Aorta (tissue), 5 donors: ENCODE results near the gene NEURL3. TPM values are rescaled to one million over a fixed set of nuclear protein-coding genes. Genes with fewer than 3 reads are reported as not detected.

ENCODE experiments used
- ATAC-seq: fragments of 200-7000 bp; cut with Tn5 transposase; one replicate; pipeline ENCODE4 v1.9.1; 2022; ENCODE audit warnings: moderate library complexity; ENCODE audit not compliant: low FRiP score
- DNase-seq, 2 donors: peaks; one replicate each; pipeline ENCODE4 v3.0.0-alpha.2; 2020
- H3K27ac ChIP-seq, 2 donors: one replicate each; pipeline ENCODE4 v1.5.1; 2013; ENCODE audit warnings: low read length in 2 of 2, mild to moderate bottlenecking in 2 of 2, moderate library complexity in 2 of 2, control low read depth in 1 of 2, inconsistent platforms in 1 of 2, low read depth in 1 of 2
- H3K27me3 ChIP-seq, 2 donors: one replicate each; pipeline ENCODE4 v1.6.1; 2013; ENCODE audit warnings: control low read depth in 1 of 2, low read length in 1 of 2, mild to moderate bottlenecking in 1 of 2, moderate library complexity in 1 of 2; ENCODE audit not compliant: insufficient read depth in 2 of 2, control insufficient read depth in 1 of 2
- H3K36me3 ChIP-seq, 2 donors: one replicate each; pipeline ENCODE4 v1.6.1; 2013; ENCODE audit warnings: control low read depth in 1 of 2, low read length in 1 of 2, mild to moderate bottlenecking in 1 of 2; ENCODE audit not compliant: insufficient read depth in 2 of 2, control insufficient read depth in 1 of 2
- H3K4me1 ChIP-seq, 2 donors: one replicate each; pipeline ENCODE4 v1.6.1; 2013; ENCODE audit warnings: low read length in 2 of 2, control low read depth in 1 of 2, mild to moderate bottlenecking in 1 of 2, moderate library complexity in 1 of 2; ENCODE audit not compliant: insufficient read depth in 2 of 2, control insufficient read depth in 1 of 2
- H3K4me3 ChIP-seq, 2 donors: one replicate each; pipeline ENCODE4 v1.5.1; 2013; ENCODE audit warnings: low read length in 2 of 2, control low read depth in 1 of 2, mild to moderate bottlenecking in 1 of 2
- H3K9me3 ChIP-seq: one replicate; pipeline ENCODE4 v1.6.1; 2013; ENCODE audit warnings: mild to moderate bottlenecking, low read length; ENCODE audit not compliant: control insufficient read depth
- WGBS, 2 donors: extraction: QIAGEN DNeasy Blood & Tissue Kit; methylation state at CpG; one replicate each; pipeline ENCODE4 v1.1.7; 2013; 5-methylcytosine and 5-hydroxymethylcytosine counted together
- intact Hi-C, 2 donors: fragments of 100-400 bp; cut with DNase I; formaldehyde crosslinking; loops; one replicate each; pipeline versions ENCODE4 v1.14.2 to v1.15.0; 2022
- polyA plus RNA-seq, 2 donors: library from polyadenylated mRNA; stranded (reverse); fragments of 200-250 nt; gene quantifications; one replicate each; pipeline ENCODE4 v1.2.3, GENCODE V29; 2013
- total RNA-seq, 2 donors: library from RNA; stranded (reverse); fragmentation: NEBNext Ultra II Directional; extraction: Animal tissue kit (Norgen Biotek cat#: 25700); gene quantifications; one replicate each; pipeline ENCODE4 v1.2.1, GENCODE V29; 2021
- donor health status: healthy with polysubstance abuse.
- donor health status: Bipolar disorder and iron deficiency.
- donor health status: DM: no; HTN: no; CAD: no.
- donor health status: DM: no; HTN: no; CAD: no.
- donor health status: DM: yes; HTN: yes; CAD: no.

Gene NEURL3
- total and polyA plus RNA-seq, 4 donors = 0.33 to 0.75 TPM; not detected in 2

DNA sequence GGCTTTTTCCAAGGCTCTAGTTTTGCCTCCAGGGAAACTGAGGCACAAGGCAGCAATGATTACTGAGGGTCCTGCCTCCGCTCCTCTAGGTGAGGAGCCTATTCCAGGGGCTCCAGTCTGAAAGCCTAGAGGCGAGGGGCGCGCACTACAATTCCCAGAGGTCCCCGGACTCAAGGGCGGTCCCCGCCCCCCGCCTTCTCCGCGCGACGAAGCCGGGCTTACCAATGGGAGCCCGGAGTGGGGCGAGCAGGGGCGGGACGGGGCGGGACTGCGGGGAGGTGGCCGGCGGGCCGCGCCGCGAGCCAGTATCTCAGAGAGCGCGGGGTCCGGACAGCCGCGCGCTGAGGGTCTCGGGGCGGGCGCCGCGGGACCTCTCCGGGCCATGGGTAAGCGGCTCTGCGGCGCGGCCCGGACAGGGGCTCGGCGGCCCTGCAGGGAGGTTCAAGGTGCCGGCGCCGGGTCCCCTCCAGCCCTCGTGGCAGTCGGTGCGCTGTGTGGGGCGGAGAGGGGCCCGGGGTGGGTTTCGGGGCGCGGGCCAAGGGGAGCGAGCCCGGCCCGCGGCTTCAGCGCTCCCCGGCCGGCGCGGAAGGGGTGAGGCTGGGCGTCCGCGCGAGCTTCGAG, 31.4 kb upstream of the NEURL3 start, which contains the start of gene ARID5A:
ARID5A (plus strand) TSS at position 308 of the 621 bp plus-strand sequence; CDS start at position 383, 75 bp downstream.
- H3K27me3 ChIP-seq = no peaks in the 10 kb centered on the region
- H3K4me3 ChIP-seq = peak within 1 kb of the TSS; percentile 59 to 90
- intact Hi-C loops = loop anchor here in 1 of 2 donors (2.0 to 10.0 kb wide), 2 partner anchors 16 to 98 kb away; partner anchors contain the start of gene KANSL3
- H3K4me1 ChIP-seq = peaks cover 4 to 6% of the 10 kb centered on the region in 2 donors
- ATAC-seq = peak; percentile 81
- DNase-seq = peak; percentile 98
- peak within 1 kb of the TSS; percentile 24 to 75 for H3K27ac ChIP-seq
- no peaks in the 10 kb centered on the region for H3K36me3 ChIP-seq
- no peaks in the 10 kb centered on the region for H3K9me3 ChIP-seq
- 1 to 2% methylated on average over 23 to 69 of the region's 69 CpGs for WGBS, 2 donors

DNA sequence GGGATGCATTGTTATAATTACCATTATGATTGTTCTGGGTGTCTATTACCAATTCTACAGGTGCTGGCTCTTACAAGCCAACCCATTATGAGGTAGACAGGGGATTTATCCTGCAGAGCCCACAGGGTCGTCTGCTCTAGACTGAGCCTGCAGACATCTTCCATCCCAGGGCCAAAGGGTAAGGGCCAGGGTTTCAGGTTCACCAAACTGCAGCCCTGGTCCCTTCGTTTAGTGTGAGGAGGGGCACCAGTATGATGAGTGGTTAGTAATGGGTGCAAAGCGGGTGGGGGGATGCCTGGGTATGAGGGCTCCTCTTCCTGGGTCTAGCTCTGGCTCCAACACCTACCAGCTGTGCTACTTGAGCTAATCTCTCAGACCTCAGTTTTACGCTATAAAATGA, 30.2 kb upstream of the NEURL3 start:
- Histone ChIP-seq H3K4me3 (no peak overlapping the region), H3K27me3 (no peaks in the 10 kb centered on the region), H3K9me3 (no peaks in the 10 kb centered on the region), H3K27ac (no peak overlapping the region), H3K36me3 (no peaks in the 10 kb centered on the region), H3K4me1 (peaks cover 4 to 6% of the 10 kb centered on the region in 2 donors)
- DNase-seq = peak; percentile 32 to 40
- intact Hi-C loops = loop anchor here in 1 of 2 donors (10.0 kb wide), 1 partner anchor 99 kb away; the partner anchor contains the start of gene KANSL3
- WGBS, 2 donors = 89 to 99% methylated on average over 4 of the region's 4 CpGs
- no peak for ATAC-seq

DNA sequence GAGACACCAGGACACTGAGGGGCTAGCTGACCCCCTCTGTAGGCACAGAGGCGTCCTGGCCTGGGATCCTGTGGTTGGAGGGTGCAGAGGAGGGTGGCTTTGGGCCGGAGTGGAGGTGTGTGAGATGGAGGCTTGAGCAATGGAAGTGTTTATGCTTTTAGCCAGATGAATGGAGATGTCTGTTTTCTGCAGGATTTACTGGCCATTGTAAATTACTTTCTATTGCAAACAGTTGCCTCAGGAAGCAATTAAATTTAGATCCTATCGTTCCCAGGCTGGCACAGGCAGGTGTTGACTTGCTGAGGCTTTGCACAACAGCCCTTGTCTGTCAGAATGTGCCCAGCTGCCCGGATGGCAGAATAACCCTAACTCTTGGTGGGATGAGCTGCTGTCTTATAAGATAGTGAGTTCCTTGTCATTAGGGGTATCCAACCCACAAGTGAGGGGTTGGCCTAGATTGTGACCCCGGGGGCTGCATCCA, 29.6 kb upstream of the NEURL3 start:
- no peak for ATAC-seq
- DNase-seq = peak; percentile 45 to 54
- Histone ChIP-seq H3K4me3 (no peak overlapping the region), H3K9me3 (no peaks in the 10 kb centered on the region), H3K27me3 (no peaks in the 10 kb centered on the region), H3K4me1 (peaks cover 4 to 6% of the 10 kb centered on the region in 2 donors), H3K36me3 (no peaks in the 10 kb centered on the region), H3K27ac (peak overlapping the region; percentile 28 to 61)
- intact Hi-C loops = loop anchor here in 1 of 2 donors (10.0 kb wide), 1 partner anchor 100 kb away; the partner anchor contains the start of gene KANSL3
- WGBS, 2 donors = 33 to 38% methylated on average over 5 of the region's 5 CpGs

DNA sequence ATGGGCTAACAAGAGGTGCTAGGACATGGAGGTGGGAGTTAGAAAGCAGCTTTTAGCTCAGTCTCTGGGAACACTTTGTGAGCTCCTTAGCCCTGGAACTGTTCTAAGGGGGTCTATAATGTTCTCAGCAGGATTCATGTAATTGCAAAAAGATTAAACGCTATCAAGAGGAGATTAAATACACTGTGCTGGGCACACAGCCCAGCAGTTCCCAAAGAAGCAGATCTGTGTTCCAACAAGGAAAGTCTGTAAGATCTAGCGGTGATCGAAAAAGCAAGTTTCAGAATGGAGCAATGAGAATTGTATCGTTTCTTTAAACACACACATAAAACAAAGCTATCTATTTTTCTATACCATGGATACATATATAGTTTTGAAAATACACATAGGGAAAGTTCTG, 29.0 kb upstream of the NEURL3 start:
- DNase-seq (peak; percentile 15 to 52), ATAC-seq (no peak)
- no peaks in the 10 kb centered on the region for H3K27me3 ChIP-seq
- no peaks in the 10 kb centered on the region for H3K9me3 ChIP-seq
- H3K4me1 ChIP-seq = peaks cover 4 to 6% of the 10 kb centered on the region in 2 donors
- no peaks in the 10 kb centered on the region for H3K36me3 ChIP-seq
- 5 to 6% methylated on average over 4 of the region's 4 CpGs for WGBS, 2 donors
- peak overlapping the region; percentile 83 to 96 for H3K27ac ChIP-seq
- intact Hi-C loops = loop anchor here in 1 of 2 donors (10.0 kb wide), 1 partner anchor 101 kb away; the partner anchor contains the start of gene KANSL3
- H3K4me3 ChIP-seq = no peak overlapping the region

DNA sequence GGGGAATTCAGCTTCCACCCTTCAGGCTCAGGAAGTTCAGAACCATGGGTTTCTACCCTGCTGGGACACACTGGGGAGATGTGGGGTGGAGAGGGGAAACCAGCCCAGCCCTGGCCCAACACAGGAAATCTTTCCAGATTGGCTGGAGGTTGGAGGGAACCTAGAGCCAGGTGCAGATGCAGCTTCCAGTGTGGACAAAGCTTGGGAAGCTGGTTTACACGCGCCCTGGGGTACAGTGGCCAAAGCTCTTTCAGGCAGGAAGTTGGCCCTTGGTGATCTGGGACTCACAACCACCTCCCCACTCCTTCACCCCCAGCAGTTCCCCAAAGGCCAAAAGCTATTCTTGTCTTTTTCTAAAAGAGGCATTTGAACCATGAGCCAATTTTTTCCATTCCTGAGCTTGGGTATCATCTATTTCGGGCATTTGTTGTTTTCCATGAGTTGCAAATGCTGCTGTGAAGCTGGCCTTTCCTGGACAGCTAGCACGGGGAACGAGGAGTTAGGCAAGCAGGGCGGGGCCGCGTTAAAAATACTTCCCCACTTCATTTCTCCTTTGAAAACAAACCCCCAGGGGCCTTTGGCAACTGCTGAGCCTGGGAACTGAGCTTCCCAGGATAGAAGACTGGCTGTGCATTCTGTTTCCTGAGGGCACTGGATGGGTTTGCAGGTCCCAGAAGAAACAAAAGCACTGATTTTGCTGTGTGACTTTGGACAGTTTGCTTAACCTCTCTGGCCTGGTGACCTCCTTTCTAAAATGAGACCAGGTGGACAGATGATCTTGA, 28.3 kb upstream of the NEURL3 start:
- no peaks in the 10 kb centered on the region for H3K9me3 ChIP-seq
- H3K4me3 ChIP-seq = no peak overlapping the region
- peak overlapping the region; percentile 97 to 98 for H3K27ac ChIP-seq
- intact Hi-C loops = loop anchor here in 1 of 2 donors (10.0 kb wide), 1 partner anchor 101 kb away; the partner anchor contains the start of gene KANSL3
- ATAC-seq (peak; percentile 50), DNase-seq (peak; percentile 95)
- WGBS, 2 donors = 2 to 3% methylated on average over 8 of the region's 8 CpGs
- no peaks in the 10 kb centered on the region for H3K27me3 ChIP-seq
- H3K36me3 ChIP-seq = no peaks in the 10 kb centered on the region
- peaks cover 4 to 6% of the 10 kb centered on the region in 2 donors for H3K4me1 ChIP-seq

DNA sequence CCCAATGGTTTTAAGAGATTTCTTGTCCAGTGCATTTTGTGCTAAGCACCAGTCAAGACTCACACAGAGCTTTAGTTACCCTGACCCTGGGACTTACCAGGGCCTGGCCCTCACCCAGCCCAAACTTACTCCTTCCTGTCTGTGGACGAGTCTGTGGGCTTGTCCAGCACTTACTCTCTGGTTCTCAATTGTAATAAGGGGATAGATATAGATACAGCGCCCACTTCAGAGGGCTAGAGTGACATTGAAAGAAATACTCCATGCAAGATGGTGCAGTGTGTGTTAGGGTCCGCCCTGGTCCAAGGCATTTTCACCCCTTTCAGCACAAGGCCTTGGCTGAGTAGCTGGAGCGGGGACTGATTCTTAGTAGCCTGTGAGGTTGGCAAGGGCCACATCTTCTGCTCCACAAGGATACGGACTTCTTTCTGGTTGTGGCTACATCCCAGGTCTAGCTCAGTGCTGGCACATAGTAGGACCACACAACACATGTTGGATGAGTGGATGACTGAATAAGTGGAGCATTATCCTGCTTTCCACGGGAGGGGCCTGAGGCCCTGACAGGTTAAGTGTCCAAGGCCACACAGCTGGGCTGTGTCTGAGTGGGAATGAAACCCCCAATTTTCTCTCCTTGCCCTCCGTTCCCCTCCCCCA, 27.6 kb upstream of the NEURL3 start:
- DNase-seq = peak in 1 of 2 donors; percentile 55
- Histone ChIP-seq H3K9me3 (no peaks in the 10 kb centered on the region), H3K27me3 (no peaks in the 10 kb centered on the region), H3K4me3 (no peak overlapping the region), H3K36me3 (no peaks in the 10 kb centered on the region), H3K4me1 (peaks cover 4 to 6% of the 10 kb centered on the region in 2 donors), H3K27ac (peak overlapping the region; percentile 97 to 98)
- WGBS, 2 donors = 40 to 45% methylated on average over 7 of the region's 7 CpGs
- intact Hi-C loops = loop anchor here in 1 of 2 donors (10.0 kb wide), 1 partner anchor 102 kb away; the partner anchor contains the start of gene KANSL3
- no peak for ATAC-seq

DNA sequence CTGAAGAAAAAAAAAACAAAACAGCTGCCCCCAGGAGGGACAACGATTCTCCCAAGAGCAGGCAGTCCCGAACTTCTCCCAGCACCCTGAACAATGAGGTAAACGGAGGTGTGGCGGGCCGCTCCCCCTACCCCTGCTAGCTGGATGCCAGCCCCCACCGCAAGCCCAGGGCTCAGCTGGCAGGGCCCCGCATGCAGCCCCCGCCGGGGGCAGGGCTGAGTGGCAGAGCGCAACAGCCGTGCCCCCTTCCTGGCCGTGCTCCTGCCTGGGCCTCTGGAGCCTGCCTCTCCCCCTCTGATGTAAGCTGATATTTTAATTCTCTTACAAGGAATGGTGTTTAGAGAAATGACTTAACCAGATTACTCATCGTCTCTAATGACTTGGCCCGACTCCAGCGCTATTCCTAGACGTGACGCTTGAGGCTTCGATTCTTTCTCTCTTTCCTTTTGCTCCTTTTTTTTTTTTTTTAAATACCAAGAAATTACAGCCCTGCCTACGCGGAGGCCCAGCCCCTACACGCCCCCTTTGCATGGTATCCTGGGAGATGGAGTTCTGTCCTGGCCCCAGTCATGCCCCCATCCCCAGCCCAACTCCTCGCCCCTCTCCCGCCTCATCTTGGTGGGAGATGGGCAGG, 26.8 kb upstream of the NEURL3 start:
- intact Hi-C loops = loop anchor here in 1 of 2 donors (10.0 kb wide), 1 partner anchor 103 kb away; the partner anchor contains the start of gene KANSL3
- no peaks in the 10 kb centered on the region for H3K9me3 ChIP-seq
- H3K4me1 ChIP-seq = peaks cover 4 to 6% of the 10 kb centered on the region in 2 donors

More for the DNA sequence above, 26.8 kb upstream of the NEURL3 start:
- Histone ChIP-seq H3K27ac (peak overlapping the region; percentile 97 to 98), H3K4me3 (no peak overlapping the region), H3K36me3 (no peaks in the 10 kb centered on the region), H3K27me3 (no peaks in the 10 kb centered on the region)
- ATAC-seq (peak; percentile 77), DNase-seq (peak; percentile 96 to 97)
- 1 to 3% methylated on average over 22 to 23 of the region's 23 CpGs for WGBS, 2 donors
